Esophagus (tissue), 2 donors: ENCODE measurements around the gene ADAM12. TPM values are rescaled to one million over a fixed set of nuclear protein-coding genes. Genes with fewer than 3 reads are reported as not detected.
"Not testable (repeated sequence)": the region's sequence is repeated elsewhere in the genome, so short reads cannot be mapped to it uniquely, and the experiment has no call there.

ENCODE experiments used
- H3K27ac ChIP-seq, 2 donors: one replicate each; pipeline ENCODE4 v1.5.1; 2013; ENCODE audit warnings: low read depth in 2 of 2, mild to moderate bottlenecking in 2 of 2, inconsistent platforms in 1 of 2, low read length in 1 of 2, moderate library complexity in 1 of 2
- H3K27me3 ChIP-seq, 2 donors: one replicate each; pipeline ENCODE4 v1.6.1; 2013; ENCODE audit warnings: low read length in 2 of 2, control low read depth in 1 of 2, mild to moderate bottlenecking in 1 of 2; ENCODE audit not compliant: insufficient read depth in 2 of 2, control insufficient read depth in 1 of 2
- H3K36me3 ChIP-seq, 2 donors: one replicate each; pipeline ENCODE4 v1.6.1; 2013; ENCODE audit warnings: low read length in 1 of 2; ENCODE audit not compliant: control insufficient read depth in 2 of 2, insufficient read depth in 2 of 2
- H3K4me1 ChIP-seq, 2 donors: one replicate each; pipeline ENCODE4 v1.6.1; 2013; ENCODE audit warnings: low read length in 1 of 2; ENCODE audit not compliant: control insufficient read depth in 2 of 2, insufficient read depth in 2 of 2
- H3K4me3 ChIP-seq, 2 donors: one replicate each; pipeline ENCODE4 v1.5.1; 2013; ENCODE audit warnings: low read length in 2 of 2, mild to moderate bottlenecking in 2 of 2, low read depth in 1 of 2, moderate library complexity in 1 of 2
- H3K9me3 ChIP-seq, 2 donors: one replicate each; pipeline ENCODE4 v1.6.1; 2013; ENCODE audit warnings: mild to moderate bottlenecking in 2 of 2, low read depth in 1 of 2, low read length in 1 of 2, moderate library complexity in 1 of 2; ENCODE audit not compliant: control insufficient read depth in 2 of 2, insufficient read depth in 1 of 2
- WGBS, 2 donors: extraction: QIAGEN DNeasy Blood & Tissue Kit; methylation state at CpG; one replicate each; pipeline ENCODE4 v1.1.7; 2013; 5-methylcytosine and 5-hydroxymethylcytosine counted together
- polyA plus RNA-seq, 2 donors: library from polyadenylated mRNA; stranded (reverse); fragments of 200-250 nt; gene quantifications; one replicate each; pipeline ENCODE4 v1.2.3, GENCODE V29; 2013
- donor health status: healthy with polysubstance abuse.
- donor health status: Bipolar disorder and iron deficiency.

Gene ADAM12
- polyA plus RNA-seq, 2 donors = under 0.01 to 0.06 TPM

- Histone ChIP-seq H3K9me3 (no peaks in the 10 kb centered on the region), H3K4me1 (no peaks in the 10 kb centered on the region), H3K27me3 (no peaks in the 10 kb centered on the region), H3K4me3 (no peak overlapping the region), H3K27ac (no peak overlapping the region), H3K36me3 (no peaks in the 10 kb centered on the region)
- 73 to 80% methylated on average over 6 of the region's 6 CpGs for WGBS, 2 donors
These were observed 206.7 kb downstream of the ADAM12 start for GRCh38 chr10:126181626-126182025.

GRCh38 chr10:126179637-126180036 is 208.6 kb downstream of the ADAM12 start:
- no peaks in the 10 kb centered on the region for H3K36me3 ChIP-seq
- no peak overlapping the region for H3K4me3 ChIP-seq
- no peak overlapping the region for H3K27ac ChIP-seq
- 76 to 81% methylated on average over 7 of the region's 7 CpGs for WGBS, 2 donors
- no peaks in the 10 kb centered on the region for H3K4me1 ChIP-seq
- no peaks in the 10 kb centered on the region for H3K9me3 ChIP-seq
- no peaks in the 10 kb centered on the region for H3K27me3 ChIP-seq

GRCh38 chr10:126177417-126178030 is 210.8 kb downstream of the ADAM12 start:
- Histone ChIP-seq H3K9me3 (no peaks in the 10 kb centered on the region), H3K36me3 (no peaks in the 10 kb centered on the region), H3K4me1 (no peaks in the 10 kb centered on the region), H3K27me3 (no peaks in the 10 kb centered on the region), H3K27ac (no peak overlapping the region), H3K4me3 (no peak overlapping the region)
- 54 to 57% methylated on average over 7 of the region's 7 CpGs for WGBS, 2 donors

GRCh38 chr10:126175641-126176262 is 212.5 kb downstream of the ADAM12 start:
- Histone ChIP-seq H3K27me3 (no peaks in the 10 kb centered on the region), H3K27ac (no peak overlapping the region), H3K4me3 (no peak overlapping the region), H3K36me3 (no peaks in the 10 kb centered on the region), H3K4me1 (no peaks in the 10 kb centered on the region), H3K9me3 (no peaks in the 10 kb centered on the region)
- WGBS, 2 donors = 74 to 76% methylated on average over 14 of the region's 14 CpGs

GRCh38 chr10:126172755-126173154 is 215.5 kb downstream of the ADAM12 start:
- H3K4me3 ChIP-seq, H3K27ac ChIP-seq, H3K36me3 ChIP-seq, H3K27me3 ChIP-seq, H3K9me3 ChIP-seq, H3K4me1 ChIP-seq: not testable (repeated sequence)
- no CpG with 5 or more reads among the region's 1 CpG for WGBS, 2 donors

- no peaks in the 10 kb centered on the region for H3K27me3 ChIP-seq
- H3K4me1 ChIP-seq = no peaks in the 10 kb centered on the region
- no peaks in the 10 kb centered on the region for H3K9me3 ChIP-seq
- H3K36me3 ChIP-seq = no peaks in the 10 kb centered on the region
- H3K27ac ChIP-seq = no peak overlapping the region
- H3K4me3 ChIP-seq = no peak overlapping the region
- 69 to 71% methylated on average over 5 of the region's 5 CpGs for WGBS, 2 donors
These were observed 216.7 kb downstream of the ADAM12 start for GRCh38 chr10:126171555-126171954.

GRCh38 chr10:126170776-126171175 is 217.5 kb downstream of the ADAM12 start:
- H3K4me3 ChIP-seq = no peak overlapping the region
- no peak overlapping the region for H3K27ac ChIP-seq
- 52 to 79% methylated on average over 2 of the region's 2 CpGs for WGBS, 2 donors
- H3K27me3 ChIP-seq = no peaks in the 10 kb centered on the region
- H3K36me3 ChIP-seq = no peaks in the 10 kb centered on the region
- no peaks in the 10 kb centered on the region for H3K9me3 ChIP-seq
- no peaks in the 10 kb centered on the region for H3K4me1 ChIP-seq

- no peak overlapping the region for H3K27ac ChIP-seq
- no peaks in the 10 kb centered on the region for H3K36me3 ChIP-seq
- no peaks in the 10 kb centered on the region for H3K4me1 ChIP-seq
- H3K9me3 ChIP-seq = no peaks in the 10 kb centered on the region
- H3K27me3 ChIP-seq = no peaks in the 10 kb centered on the region
- 67 to 78% methylated on average over 4 of the region's 4 CpGs for WGBS, 2 donors
- H3K4me3 ChIP-seq = no peak overlapping the region
These were observed 217.9 kb downstream of the ADAM12 start for GRCh38 chr10:126170371-126170770.

- Histone ChIP-seq H3K4me3 (no peak overlapping the region), H3K27ac (no peak overlapping the region), H3K36me3 (no peaks in the 10 kb centered on the region), H3K9me3 (no peaks in the 10 kb centered on the region), H3K27me3 (no peaks in the 10 kb centered on the region), H3K4me1 (no peaks in the 10 kb centered on the region)
- 73 to 76% methylated on average over 7 of the region's 7 CpGs for WGBS, 2 donors
These were observed 218.4 kb downstream of the ADAM12 start for GRCh38 chr10:126169899-126170298.

GRCh38 chr10:126166797-126167196 is 221.5 kb downstream of the ADAM12 start:
- Histone ChIP-seq H3K27ac (no peak overlapping the region), H3K27me3 (no peaks in the 10 kb centered on the region), H3K9me3 (no peaks in the 10 kb centered on the region), H3K4me3 (no peak overlapping the region), H3K36me3 (no peaks in the 10 kb centered on the region), H3K4me1 (peaks cover 0 to 2% of the 10 kb centered on the region in 2 donors)
- WGBS, 2 donors = 75 to 78% methylated on average over 7 of the region's 7 CpGs
